T-cell (primary cell): ENCODE data around the gene MPZL3. TPM values are rescaled to one million over a fixed set of nuclear protein-coding genes. Genes with fewer than 3 reads are reported as not detected.
"Not testable (repeated sequence)": the region's sequence is repeated elsewhere in the genome, so short reads cannot be mapped to it uniquely, and the experiment has no call there.

ENCODE experiments used
- ATAC-seq, 4 experiments: fragments of 200-7000 bp in 3 of 4; fragments of 150-1000 bp in 1 of 4; cut with Tn5 transposase; replicated peaks in 1 of 4; 1 replicate in 3 of 4; 2 replicates in 1 of 4; pipeline ENCODE4 v1.10.0; 2021; ENCODE audit warnings: moderate library complexity in 3 of 4, mild to moderate bottlenecking in 2 of 4, moderate number of reproducible peaks in 1 of 4
- CTCF ChIA-PET, 2 donors: fragments of 300-600 bp; sonication (Branson Sonifier 250); formaldehyde crosslinking; loops; one replicate each; lab custom pipeline; 2022; ENCODE audit warnings: antibody characterized with exemption in 2 of 2; lab: Charles Lee
- POLR2A ChIA-PET, 2 donors: fragments of 300-600 bp; sonication (Branson Sonifier 250); formaldehyde crosslinking; loops; one replicate each; lab custom pipeline; 2022; ENCODE audit warnings: antibody characterized with exemption in 2 of 2; lab: Charles Lee
- DNase-seq, 35 experiments: peaks; one replicate each; pipeline versions ENCODE4 v3.0.0 to v3.0.0-alpha.2; 2013 to 2023
- H3K27ac ChIP-seq: one replicate; pipeline ENCODE4 v1.5.1; 2013; ENCODE audit warnings: low read length
- H3K27me3 ChIP-seq, 2 experiments: replicated peaks in 1 of 2; 1 replicate in 1 of 2; 2 replicates in 1 of 2; pipeline versions ENCODE4 v1.6.1 to v1.7.0; 2013; ENCODE audit warnings: low read length in 1 of 2, mixed read lengths in 1 of 2; ENCODE audit not compliant: control insufficient read depth in 2 of 2, insufficient read depth in 2 of 2; ENCODE audit errors: extremely low read depth in 1 of 2
- H3K36me3 ChIP-seq, 2 donors: 1 replicate in 1 of 2; 2 replicates in 1 of 2; pipeline versions ENCODE4 v1.6.1 to v1.7.0; 2013; ENCODE audit warnings: low read length in 1 of 2; ENCODE audit not compliant: control insufficient read depth in 2 of 2, insufficient read depth in 1 of 2; ENCODE audit errors: extremely low read depth in 1 of 2
- H3K4me1 ChIP-seq, 2 experiments: 1 replicate in 1 of 2; 2 replicates in 1 of 2; pipeline versions ENCODE4 v1.6.1 to v1.7.0; 2013; ENCODE audit warnings: low read length in 2 of 2, mixed read lengths in 1 of 2; ENCODE audit not compliant: insufficient read depth in 2 of 2, control insufficient read depth in 1 of 2; ENCODE audit errors: extremely low read depth in 1 of 2
- H3K4me3 ChIP-seq, 2 donors: 1 replicate in 1 of 2; 2 replicates in 1 of 2; pipeline versions ENCODE4 v1.5.1 to v1.7.0; 2013; ENCODE audit warnings: mild to moderate bottlenecking in 2 of 2, low read length in 1 of 2, moderate library complexity in 1 of 2; ENCODE audit not compliant: control insufficient read depth in 1 of 2; ENCODE audit errors: extremely low read depth in 1 of 2
- H3K9me3 ChIP-seq: 2 replicates; pipeline ENCODE4 v1.7.0; 2013
- H3K27ac Mint-ChIP-seq, 2 donors: one replicate each; pipeline ENCODE4 v1.8.0; 2020 to 2021; ENCODE audit warnings: mild to moderate bottlenecking in 2 of 2, mixed read lengths in 2 of 2
- H3K27me3 Mint-ChIP-seq, 2 donors: one replicate each; pipeline ENCODE4 v1.8.0; 2021 to 2022; ENCODE audit warnings: mixed read lengths in 2 of 2
- H3K36me3 Mint-ChIP-seq: one replicate; pipeline ENCODE4 v1.8.0; 2021; ENCODE audit warnings: mixed read lengths
- H3K4me1 Mint-ChIP-seq, 3 donors: one replicate each; pipeline ENCODE4 v1.8.0; 2020 to 2022; ENCODE audit warnings: mixed read lengths in 3 of 3, mild to moderate bottlenecking in 1 of 3
- H3K4me3 Mint-ChIP-seq, 3 donors: one replicate each; pipeline ENCODE4 v1.8.0; 2020 to 2022; ENCODE audit warnings: mild to moderate bottlenecking in 3 of 3, mixed read lengths in 3 of 3, moderate library complexity in 3 of 3
- H3K9me3 Mint-ChIP-seq, 3 donors: one replicate each; pipeline ENCODE4 v1.8.0; 2020 to 2022; ENCODE audit warnings: mixed read lengths in 3 of 3
- WGBS: methylation state at CpG from one replicate; pipeline ENCODE4 v1.1.5; 2013; ENCODE audit warnings: missing lambda C conversion rate; ENCODE audit not compliant: insufficient coverage; 5-methylcytosine and 5-hydroxymethylcytosine counted together
- total RNA-seq, 35 experiments: library from RNA in 6 of 35; stranded (reverse) in 6 of 35; fragments of 120-200 nt in 1 of 35; gene quantifications; one replicate each; pipeline versions ENCODE4 v1.2.1 to v1.2.4 and lab custom pipeline; 2013 to 2026

MPZL3 gene
- total RNA-seq, 5 donors from 2014 or later (not counting 1 experiment from before 2014, with no cell fraction given), result 9.8 to 25.2 (median 16.5) TPM

- no peak for ATAC-seq
- Mint-ChIP-seq H3K36me3 (peaks cover 24% of the 10 kb centered on the region), H3K27me3 (no peaks in the 10 kb centered on the region), H3K4me1 (peaks cover 8 to 16% (median 14%) of the 10 kb centered on the region in 3 donors), H3K9me3 (no peaks in the 10 kb centered on the region), H3K27ac (peak overlapping the region; percentile 74 to 78), H3K4me3 (no peak overlapping the region)
- POLR2A ChIA-PET, result interaction anchor here (0.6 to 1.3 kb wide), 9 partner anchors 25 to 168 kb away, joined by 3 to 8 read pairs (median 4); no protein-coding TSS in a partner anchor
- Histone ChIP-seq H3K36me3 (peaks cover 2 to 52% of the 10 kb centered on the region in 2 donors), H3K27me3 (no peaks in the 10 kb centered on the region), H3K9me3 (no peaks in the 10 kb centered on the region), H3K4me1 (peaks cover 31 to 43% of the 10 kb centered on the region in 2 experiments), H3K4me3 (no peak overlapping the region), H3K27ac (no peak overlapping the region)
- WGBS, result 92% methylated on average over 2 of the region's 6 CpGs
- CTCF ChIA-PET, result interaction anchor here (0.6 to 2.4 kb wide), 68 partner anchors 8 to 1168 kb away, joined by 3 to 27 read pairs (median 5); partner anchors contain the start of genes MPZL2 (in 2 of the 2), CD3D (in 1 of the 2), CD3E (in 1 of the 2) and CD3G (in 1 of the 2)
- no peak for DNase-seq
Measured at GRCh38 chr11:118199135-118199534, 53.0 kb downstream of the MPZL3 start.

GRCh38 chr11:118198370-118198769, 53.8 kb downstream of the MPZL3 start:
- Histone ChIP-seq H3K27ac (peak overlapping the region; percentile 37), H3K4me3 (no peak overlapping the region), H3K4me1 (peaks cover 26 to 38% of the 10 kb centered on the region in 2 experiments), H3K36me3 (peaks cover 2 to 56% of the 10 kb centered on the region in 2 donors), H3K27me3 (no peaks in the 10 kb centered on the region), H3K9me3 (no peaks in the 10 kb centered on the region)
- ATAC-seq (peak; percentile 39 to 67 (median 64)), DNase-seq (peak; percentile 57 to 89 (median 76))
- Mint-ChIP-seq H3K36me3 (peaks cover 31% of the 10 kb centered on the region), H3K27ac (peak overlapping the region; percentile 74 to 78), H3K9me3 (no peaks in the 10 kb centered on the region), H3K4me1 (peaks cover 8 to 16% (median 14%) of the 10 kb centered on the region in 3 donors), H3K27me3 (no peaks in the 10 kb centered on the region), H3K4me3 (no peak overlapping the region)
- ChIA-PET CTCF (interaction anchor here (0.5 to 2.4 kb wide), 77 partner anchors 8 to 1169 kb away, joined by 3 to 27 read pairs (median 5); partner anchors contain the start of genes MPZL2 (in 2 of the 2), CD3D (in 1 of the 2), CD3E (in 1 of the 2) and CD3G (in 1 of the 2)), POLR2A (interaction anchor here (0.6 to 1.3 kb wide), 12 partner anchors 25 to 405 kb away, joined by 3 to 8 read pairs (median 4); no protein-coding TSS in a partner anchor)
- 6% methylated on average over 3 of the region's 9 CpGs for WGBS

GRCh38 chr11:118194835-118195627, 57.1 kb downstream of the MPZL3 start:
- POLR2A ChIA-PET, result no interaction called here
- Mint-ChIP-seq H3K4me1 (peaks cover 8 to 15% (median 14%) of the 10 kb centered on the region in 3 donors), H3K27ac (no peak overlapping the region), H3K27me3 (peaks cover 0 to under 1% of the 10 kb centered on the region in 2 donors), H3K4me3 (no peak overlapping the region), H3K9me3 (peaks cover 0 to 4% (median 0%) of the 10 kb centered on the region in 3 donors), H3K36me3 (peaks cover 44% of the 10 kb centered on the region)
- Histone ChIP-seq H3K9me3 (no peaks in the 10 kb centered on the region), H3K27ac (no peak overlapping the region), H3K4me1 (peaks cover 0 to 6% of the 10 kb centered on the region in 2 experiments), H3K4me3 (no peak overlapping the region), H3K36me3 (peaks cover 0 to 46% of the 10 kb centered on the region in 2 donors), H3K27me3 (no peaks in the 10 kb centered on the region)
- WGBS, result 100% methylated on average over 2 of the region's 10 CpGs
- DNase-seq (no peak), ATAC-seq (no peak)
- CTCF ChIA-PET, result no interaction called here

- Histone ChIP-seq H3K9me3 (no peaks in the 10 kb centered on the region), H3K4me3 (no peak overlapping the region), H3K4me1 (peaks cover 0 to 6% of the 10 kb centered on the region in 2 experiments), H3K36me3 (peaks cover 0 to 46% of the 10 kb centered on the region in 2 donors), H3K27ac (no peak overlapping the region), H3K27me3 (no peaks in the 10 kb centered on the region)
- ATAC-seq, result no peak
- DNase-seq, result no peak
- no peak overlapping the region for H3K27ac Mint-ChIP-seq
- H3K4me3 Mint-ChIP-seq, result no peak overlapping the region
- 17% methylated on average over 1 of the region's 6 CpGs for WGBS
- ChIA-PET POLR2A (interaction anchor here in 1 of 2 donors (0.5 kb wide), 1 partner anchor 162 kb away, joined by 8 read pairs; no protein-coding TSS in a partner anchor), CTCF (interaction anchor here in 1 of 2 donors (0.5 kb wide), 1 partner anchor 159 kb away, joined by 5 read pairs; no protein-coding TSS in a partner anchor)
- H3K9me3 Mint-ChIP-seq, result peaks cover 0 to 4% (median 0%) of the 10 kb centered on the region in 3 donors
- H3K4me1 Mint-ChIP-seq, result peaks cover 7 to 12% (median 10%) of the 10 kb centered on the region in 3 donors
- peaks cover 44% of the 10 kb centered on the region for H3K36me3 Mint-ChIP-seq
- peaks cover 0 to 10% of the 10 kb centered on the region in 2 donors for H3K27me3 Mint-ChIP-seq
Measured at GRCh38 chr11:118193910-118194566, 58.1 kb downstream of the MPZL3 start.

- H3K4me3 ChIP-seq, H3K27ac Mint-ChIP-seq, H3K27me3 ChIP-seq, H3K4me3 Mint-ChIP-seq, H3K4me1 Mint-ChIP-seq, H3K9me3 Mint-ChIP-seq, H3K4me1 ChIP-seq, H3K27ac ChIP-seq, H3K9me3 ChIP-seq, ATAC-seq, CTCF ChIA-PET, DNase-seq: not testable (repeated sequence)
- POLR2A ChIA-PET, result interaction anchor here in 1 of 2 donors (0.6 kb wide), 1 partner anchor 203 kb away, joined by 5 read pairs; no protein-coding TSS in a partner anchor
- Mint-ChIP-seq H3K27me3 (peaks cover 0 to 11% of the 10 kb centered on the region in 2 donors), H3K36me3 (peaks cover 41% of the 10 kb centered on the region)
- H3K36me3 ChIP-seq, result peaks cover 0 to 43% of the 10 kb centered on the region in 2 donors
- 96% methylated on average over 3 of the region's 5 CpGs for WGBS
Measured at GRCh38 chr11:118192817-118193216, 59.3 kb downstream of the MPZL3 start.
